AG04450 (cell line): ENCODE results near the gene GPC5. TPM values are rescaled to one million over a fixed set of nuclear protein-coding genes. Genes with fewer than 3 reads are reported as not detected.

Experiments
- CTCF ChIA-PET: fragments of 300-600, 350-600 bp; formaldehyde crosslinking; extraction: SDS; loops from one replicate; lab custom pipeline; 2022; ENCODE audit warnings: antibody characterized with exemption, inconsistent platforms; lab: Charles Lee
- POLR2A ChIA-PET: fragments of 350-600 bp; formaldehyde crosslinking; extraction: SDS; loops from one replicate; lab custom pipeline; 2021; ENCODE audit warnings: antibody characterized with exemption, inconsistent platforms; lab: Yijun Ruan, JAX
- DNase-seq: peaks from one replicate; pipeline ENCODE4 v3.0.0-alpha.2; 2011; ENCODE audit warnings: low read depth, low spot score
- H3K27ac ChIP-seq: one replicate; pipeline ENCODE4 v1.5.1; 2012; ENCODE audit warnings: low read depth, low read length, control low read depth
- H3K27me3 ChIP-seq: one replicate; pipeline ENCODE4 v1.6.0; 2012; ENCODE audit warnings: low read length; ENCODE audit not compliant: control insufficient read depth, insufficient read depth
- H3K4me3 ChIP-seq: 2 replicates; pipeline ENCODE4 v1.5.1; 2011; ENCODE audit warnings: mild to moderate bottlenecking, low read depth, low read length, control low read depth
- H3K9me3 ChIP-seq: 2 replicates; pipeline ENCODE4 v1.5.1; 2012; ENCODE audit warnings: low read length; ENCODE audit not compliant: control insufficient read depth, insufficient read depth
- CTCF ChIP-seq: IDR thresholded peaks from 2 replicates; pipeline ENCODE4 v1.5.1; 2011; ENCODE audit warnings: low read depth, low read length, control low read depth, inconsistent platforms
- polyA plus RNA-seq: library from polyadenylated mRNA; depleted of rRNA; stranded (reverse); fragments of >200 nt; gene quantifications from 2 replicates; pipeline ENCODE4 v1.2.3, GENCODE V29; 2011

Gene GPC5
- polyA plus RNA-seq, 1 experiment: 3.6 TPM

GRCh38 chr13:91513790-91514189, 115.4 kb downstream of the GPC5 start:
- CTCF ChIA-PET: no interaction called here
- DNase-seq: no peak
- Histone ChIP-seq H3K27ac (no peak overlapping the region), H3K9me3 (no peaks in the 10 kb centered on the region), H3K27me3 (no peaks in the 10 kb centered on the region), H3K4me3 (no peak overlapping the region)
- POLR2A ChIA-PET: no interaction called here
- no peak for TF ChIP-seq CTCF

DNA sequence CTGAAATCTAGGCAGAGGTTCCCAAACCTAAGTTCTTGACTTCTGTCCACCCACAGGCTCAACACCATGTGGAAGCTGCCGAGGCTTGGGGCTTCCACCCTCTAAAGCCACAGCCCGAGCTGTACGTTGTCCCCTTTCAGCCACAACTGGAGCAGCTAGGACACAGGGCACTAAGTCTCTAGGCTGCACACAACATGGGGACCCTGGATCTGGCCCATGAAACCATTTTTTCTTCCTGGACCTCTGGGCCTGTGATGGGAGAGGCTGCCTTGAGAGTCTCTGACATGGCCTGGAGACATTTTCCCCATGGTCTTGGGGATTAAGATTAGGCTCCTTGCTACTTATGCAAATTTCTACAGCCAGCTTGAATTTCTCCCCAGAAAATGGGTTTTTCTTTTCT, 118.4 kb downstream of the GPC5 start:
- DNase-seq: no peak
- Histone ChIP-seq H3K27me3 (no peaks in the 10 kb centered on the region), H3K9me3 (no peaks in the 10 kb centered on the region), H3K4me3 (no peak overlapping the region), H3K27ac (no peak overlapping the region)
- TF ChIP-seq CTCF: no peak
- CTCF ChIA-PET: no interaction called here
- POLR2A ChIA-PET: no interaction called here

- DNase-seq: no peak
- Histone ChIP-seq H3K4me3 (no peak overlapping the region), H3K9me3 (no peaks in the 10 kb centered on the region), H3K27ac (no peak overlapping the region), H3K27me3 (no peaks in the 10 kb centered on the region)
- CTCF ChIA-PET: no interaction called here
- TF ChIP-seq CTCF: no peak
- POLR2A ChIA-PET: no interaction called here
These were observed 122.5 kb downstream of the GPC5 start for GRCh38 chr13:91520952-91521351.

GRCh38 chr13:91523116-91523515, 124.7 kb downstream of the GPC5 start:
- Histone ChIP-seq H3K27ac (no peak overlapping the region), H3K4me3 (no peak overlapping the region), H3K9me3 (peaks cover 3% of the 10 kb centered on the region; the same call in 1 of the 2 replicates), H3K27me3 (no peaks in the 10 kb centered on the region)
- POLR2A ChIA-PET: no interaction called here
- no peak for DNase-seq
- CTCF ChIA-PET: no interaction called here
- no peak for TF ChIP-seq CTCF

DNA sequence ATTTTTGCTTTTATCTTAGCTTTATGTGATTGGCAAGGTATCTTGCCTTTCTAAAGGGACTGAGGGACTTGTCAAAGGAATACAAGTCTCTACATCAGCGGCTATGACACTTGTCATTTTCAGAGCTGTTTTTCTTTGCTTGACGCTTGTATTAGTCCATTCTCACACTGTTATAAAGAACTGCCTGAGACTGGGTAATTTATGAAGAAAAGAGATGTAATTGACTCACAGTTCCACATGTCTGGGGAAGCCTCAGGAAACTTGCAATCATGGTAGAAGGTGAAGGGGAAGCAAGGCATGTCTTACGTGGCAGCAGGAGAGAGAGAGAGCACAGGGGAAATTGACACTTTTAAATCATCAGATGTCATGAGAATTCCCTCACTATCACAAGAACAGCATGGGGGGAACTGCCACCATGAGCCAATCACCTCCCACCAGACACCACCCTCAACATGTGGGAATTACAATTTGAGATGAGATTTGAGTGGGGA, 128.2 kb downstream of the GPC5 start:
- Histone ChIP-seq H3K27me3 (no peaks in the 10 kb centered on the region), H3K4me3 (no peak overlapping the region), H3K27ac (no peak overlapping the region), H3K9me3 (peaks cover 3% of the 10 kb centered on the region; the same call in 1 of the 2 replicates)
- CTCF ChIA-PET: no interaction called here
- TF ChIP-seq CTCF: no peak
- no peak for DNase-seq
- POLR2A ChIA-PET: no interaction called here
